HG03457 (cell line): ENCODE data around the gene WRAP73.

ENCODE experiments used
- ATAC-seq: cut with Tn5 transposase; IDR thresholded peaks from one replicate; pipeline ENCODE4 v1.9.1; 2021; ENCODE audit warnings: moderate number of reproducible peaks; ENCODE audit not compliant: unreplicated experiment

Gene WRAP73

GRCh38 chr1:3683197-3683596, 33.3 kb upstream of the WRAP73 start:
- ATAC-seq: no peak

- no peak for ATAC-seq
Measured at GRCh38 chr1:3681898-3682806, 32.2 kb upstream of the WRAP73 start.

GRCh38 chr1:3681231-3681897, 31.5 kb upstream of the WRAP73 start:
- no peak for ATAC-seq

- ATAC-seq: no peak
Measured at GRCh38 chr1:3680488-3681230, 30.8 kb upstream of the WRAP73 start.

GRCh38 chr1:3679799-3680453, 30.0 kb upstream of the WRAP73 start:
- no peak for ATAC-seq

GRCh38 chr1:3679098-3679555, 29.2 kb upstream of the WRAP73 start:
- no peak for ATAC-seq

GRCh38 chr1:3678361-3679097, 28.6 kb upstream of the WRAP73 start:
- ATAC-seq: no peak

- ATAC-seq: peak; percentile 5
Measured at GRCh38 chr1:3677484-3677883, 27.6 kb upstream of the WRAP73 start.

- ATAC-seq: peak; percentile 60
Measured at GRCh38 chr1:3676581-3677470, 26.9 kb upstream of the WRAP73 start.

GRCh38 chr1:3675436-3675835, 25.5 kb upstream of the WRAP73 start:
- ATAC-seq: no peak

- ATAC-seq: no peak
Measured at GRCh38 chr1:3674100-3675094, 24.5 kb upstream of the WRAP73 start.

- ATAC-seq: no peak
Measured at GRCh38 chr1:3673381-3674099, 23.6 kb upstream of the WRAP73 start.

GRCh38 chr1:3672971-3673361, 23.1 kb upstream of the WRAP73 start:
- no peak for ATAC-seq

GRCh38 chr1:3672231-3672970, 22.5 kb upstream of the WRAP73 start:
- ATAC-seq: no peak

- ATAC-seq: no peak
Measured at GRCh38 chr1:3671371-3672180, 21.7 kb upstream of the WRAP73 start.

GRCh38 chr1:3670823-3671265, 20.9 kb upstream of the WRAP73 start:
- no peak for ATAC-seq
